ENCODE data around the gene ANGPTL5.
"Not testable (repeated sequence)": the region's sequence is repeated elsewhere in the genome, so short reads cannot be mapped to it uniquely, and the experiment has no call there.

The ANGPTL5 gene

DNA sequence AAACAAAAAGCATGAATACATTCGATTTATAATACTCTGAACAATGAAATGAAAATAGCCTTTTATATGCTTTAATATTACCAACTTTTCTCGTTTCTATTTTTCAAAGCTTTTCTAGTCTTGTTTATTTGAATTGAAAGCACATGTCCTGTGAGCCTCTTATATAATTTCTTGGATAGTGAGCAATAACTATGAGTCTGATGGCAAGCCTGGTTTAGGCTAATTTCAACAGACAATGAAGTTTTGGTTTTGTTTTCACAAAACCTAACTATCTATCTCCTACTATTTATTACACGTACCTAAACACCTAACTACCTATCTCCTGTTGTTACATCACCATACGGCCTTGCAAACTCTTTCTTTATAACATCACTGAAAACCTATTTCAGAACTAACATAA lies 30.7 kb downstream of the ANGPTL5 start:
- DNase-seq: no peak

DNA sequence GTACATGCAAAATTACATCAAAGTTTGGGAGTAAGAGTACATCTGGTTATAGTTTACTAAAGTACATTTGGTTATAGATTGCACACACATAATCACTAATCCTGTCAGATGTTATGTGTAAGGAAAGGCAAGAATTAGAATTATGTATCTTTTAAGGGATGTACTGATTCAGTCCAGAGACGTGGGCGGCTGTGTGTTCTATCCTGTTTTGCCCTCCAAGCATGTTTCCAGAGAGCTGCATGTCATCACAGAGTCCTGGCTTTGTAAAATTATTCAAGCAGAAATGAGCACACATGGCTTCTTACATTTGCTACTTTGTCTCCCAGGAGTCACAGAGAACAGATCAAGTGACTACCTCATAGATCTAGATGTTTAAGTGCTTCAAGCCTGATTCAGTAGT lies 34.7 kb downstream of the ANGPTL5 start:
- DNase-seq: no peak

DNA sequence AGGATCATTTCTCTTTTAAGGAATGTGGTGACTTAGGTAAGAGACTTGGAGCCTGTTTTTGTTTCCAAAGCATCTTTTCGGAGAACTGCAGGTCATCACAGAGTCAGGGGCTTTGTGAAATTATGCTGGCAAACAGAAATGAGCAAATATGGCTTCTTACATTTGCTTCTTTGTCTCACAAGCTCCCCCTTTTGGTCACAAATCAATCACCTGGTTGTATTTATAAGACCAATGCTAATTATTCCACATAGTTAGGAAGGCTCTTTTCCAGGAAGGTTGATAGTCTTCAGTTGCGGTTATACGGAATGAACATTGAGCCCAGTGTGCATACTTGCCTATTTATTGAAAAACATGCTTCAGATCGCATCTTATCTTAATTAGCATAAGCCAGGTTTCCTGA lies 36.1 kb downstream of the ANGPTL5 start:
- DNase-seq: peak in 2 of 3 experiments; percentile 12 to 56

DNA sequence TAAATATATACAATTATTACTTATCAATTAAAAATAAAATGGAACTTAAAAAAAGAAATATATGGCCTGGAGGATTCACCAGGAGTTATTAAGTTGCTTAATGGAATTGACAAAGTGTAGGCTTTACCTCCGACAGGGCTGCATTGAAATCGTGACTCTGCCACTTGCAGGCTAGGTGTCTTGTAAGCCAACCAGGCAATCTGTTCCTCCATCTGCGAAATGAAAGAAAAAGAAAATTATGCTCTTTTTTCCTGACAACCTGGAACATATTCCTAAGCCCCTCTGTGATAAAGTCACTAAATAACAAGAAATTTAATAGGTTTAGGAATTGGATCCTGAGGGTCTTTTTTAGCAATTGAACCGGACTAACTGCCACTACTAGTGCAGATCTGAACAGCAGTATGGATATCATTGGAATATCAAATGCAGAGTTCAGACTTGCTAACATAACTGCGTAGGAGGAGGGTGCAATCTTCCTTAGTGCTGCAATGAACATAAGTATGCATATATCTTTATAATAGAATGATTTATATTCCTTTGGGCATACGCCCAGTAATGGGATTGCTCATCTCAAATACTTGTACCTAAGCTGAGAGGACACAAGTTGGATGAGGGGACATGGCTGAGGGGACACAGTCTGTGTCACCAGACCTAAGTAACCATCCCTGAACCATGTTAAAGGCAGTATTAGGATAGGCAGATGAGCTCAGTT lies 44.0 kb downstream of the ANGPTL5 start:
- no peak for DNase-seq

DNA sequence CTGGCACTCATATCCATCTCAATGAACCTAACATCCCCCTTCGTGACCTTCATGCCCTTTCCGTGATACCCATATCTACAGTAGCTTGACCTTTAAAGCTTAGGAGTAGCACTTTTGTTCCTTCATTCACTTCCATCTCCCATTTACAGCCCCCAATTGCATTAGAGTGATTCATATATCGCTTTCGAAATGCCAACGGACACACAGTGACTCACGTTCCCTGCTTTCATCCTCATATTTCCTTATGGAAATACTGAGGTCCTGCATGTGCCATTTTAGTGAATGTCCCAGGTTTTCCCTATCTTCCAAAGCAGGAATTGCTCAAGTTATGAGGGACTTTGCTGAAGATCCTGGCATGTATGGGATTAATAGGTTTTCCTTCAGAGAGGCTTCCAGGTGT lies 45.8 kb downstream of the ANGPTL5 start:
- DNase-seq: no peak

DNA sequence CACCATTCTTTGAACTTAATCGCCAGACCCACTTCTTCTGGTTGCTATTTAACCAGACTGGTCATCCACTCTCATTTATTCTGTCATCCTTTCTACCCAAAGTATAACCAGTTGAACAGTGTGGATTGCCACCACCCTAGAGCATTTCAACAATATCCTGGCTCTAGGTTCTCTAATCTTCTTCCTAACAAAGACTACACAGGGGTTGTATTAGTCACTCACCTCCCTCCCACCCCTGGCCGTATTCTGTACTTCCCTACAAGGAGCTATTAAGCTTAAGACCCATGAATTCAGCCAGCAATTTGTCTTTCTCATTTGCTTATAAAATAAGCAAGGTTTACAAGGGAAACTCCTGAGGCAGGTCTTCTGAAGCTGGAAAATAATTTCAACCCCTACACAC lies 48.4 kb downstream of the ANGPTL5 start:
- no peak for DNase-seq

DNA sequence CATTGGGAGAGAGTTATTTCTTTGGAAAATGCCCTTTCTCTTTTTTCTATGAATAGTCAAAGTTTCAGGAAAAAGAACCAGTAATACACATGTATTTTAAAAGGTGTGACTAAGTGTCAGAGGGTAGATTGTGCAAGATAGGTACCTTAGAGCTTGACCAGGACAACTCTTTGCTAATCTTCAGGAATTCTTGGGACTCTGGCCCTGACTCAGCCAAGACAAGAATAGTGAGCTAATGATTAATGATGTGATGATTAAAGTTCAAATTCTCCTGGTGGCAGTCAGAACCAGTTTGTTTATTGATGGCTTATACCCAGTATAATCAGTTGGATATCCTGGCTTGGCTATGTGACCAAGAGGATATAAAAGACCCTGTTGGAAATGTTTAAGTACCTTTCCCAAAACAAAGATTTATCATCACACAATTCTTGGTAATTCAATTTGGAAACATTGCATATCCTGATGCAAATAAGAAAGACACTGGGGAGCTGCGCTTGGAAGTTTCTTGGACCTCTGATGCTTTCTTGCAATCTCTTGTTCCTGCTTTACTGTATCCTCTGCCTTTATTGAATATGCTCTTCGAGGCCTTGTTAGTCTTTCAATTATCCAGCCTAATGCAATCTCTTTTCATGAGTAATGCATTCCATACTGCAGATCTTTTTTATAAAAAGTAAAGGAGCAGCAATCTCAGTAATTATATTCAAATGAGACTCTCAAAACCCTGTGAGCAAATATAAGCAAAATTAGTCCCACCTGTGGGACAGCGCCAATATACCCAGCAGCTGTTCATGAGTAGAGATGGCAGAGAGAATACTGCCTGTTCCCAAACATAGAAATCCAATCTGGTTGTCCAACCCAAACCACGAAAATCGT lies 49.5 kb downstream of the ANGPTL5 start:
- peak in 1 of 3 experiments; percentile 43 for DNase-seq

DNA sequence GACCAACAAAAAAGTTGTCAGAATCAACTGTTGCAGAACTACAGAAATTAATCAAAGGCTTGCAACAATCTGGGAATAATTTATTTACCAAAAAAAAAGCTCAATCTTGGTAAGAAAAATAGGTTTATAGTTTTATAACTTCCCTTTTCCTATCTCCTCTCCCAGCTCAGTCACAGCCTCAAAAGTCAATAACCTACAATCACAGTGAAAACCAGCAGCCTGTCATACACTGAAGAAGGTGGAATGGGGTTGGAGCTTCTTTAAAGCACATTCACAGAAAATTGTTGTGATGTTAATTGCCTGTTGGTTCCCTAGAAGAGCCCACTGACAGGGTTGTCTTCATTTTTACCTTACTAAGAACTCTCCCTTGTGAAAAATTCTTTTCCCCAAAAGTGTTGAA lies 52.2 kb downstream of the ANGPTL5 start:
- no peak for DNase-seq

DNA sequence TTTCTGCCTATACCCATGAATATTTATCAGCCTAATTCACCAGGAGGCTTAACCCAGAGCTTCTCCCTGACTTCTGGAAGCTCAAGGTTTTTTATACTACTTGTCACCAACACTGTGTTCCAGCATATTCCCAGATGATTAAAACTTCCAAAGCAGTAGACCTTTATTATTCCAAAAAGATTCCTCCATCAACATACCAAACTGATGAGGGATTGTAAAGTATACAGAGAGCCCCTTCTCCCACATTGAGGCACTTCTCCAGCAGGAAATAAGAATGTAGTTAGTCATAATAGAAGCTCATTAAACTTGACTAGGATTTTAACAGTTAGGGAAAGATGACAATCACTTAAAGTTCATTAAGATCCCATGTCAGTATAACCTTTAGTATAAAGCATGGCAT lies 53.0 kb downstream of the ANGPTL5 start:
- DNase-seq: no peak

DNA sequence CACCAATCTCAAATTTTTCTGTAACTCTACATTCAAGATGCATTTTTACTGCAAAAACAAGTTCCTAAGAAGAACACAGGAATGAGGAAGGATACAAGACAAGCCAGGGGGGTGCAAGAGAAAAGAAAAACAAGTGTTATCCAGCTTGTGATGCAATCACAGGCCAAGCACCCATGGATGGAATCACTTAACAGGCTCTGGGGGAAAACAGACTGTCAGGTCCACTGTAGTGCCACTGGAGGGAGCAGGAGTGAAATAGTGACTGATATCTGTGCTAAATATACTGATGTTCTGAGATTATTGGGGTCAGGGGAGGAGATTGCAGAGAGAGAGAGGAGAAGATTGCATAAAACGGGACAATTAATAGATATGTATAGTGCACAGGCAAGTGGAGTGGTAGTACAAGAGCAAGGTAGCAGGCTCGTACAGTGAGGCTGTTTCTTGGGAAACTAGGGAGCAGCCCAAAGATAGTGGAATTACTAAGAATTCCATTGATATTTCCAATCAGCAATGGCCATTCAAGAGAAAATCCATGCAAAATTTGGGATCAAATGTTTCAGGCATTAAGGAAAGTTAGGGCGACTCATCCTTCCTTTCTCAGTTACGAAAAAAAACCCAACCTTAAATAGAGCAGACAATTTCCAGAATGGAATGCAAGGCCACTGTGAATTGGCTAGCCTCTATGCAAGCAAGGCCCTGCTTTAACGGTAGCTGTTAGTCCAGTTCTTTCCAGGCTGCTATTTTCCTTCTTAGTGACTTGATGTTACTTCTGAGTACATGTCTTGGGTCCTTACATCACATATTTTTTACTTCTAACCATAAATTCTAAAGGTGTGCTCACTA lies 53.7 kb downstream of the ANGPTL5 start:
- peak in 2 of 3 experiments; percentile 10 to 53 for DNase-seq

DNA sequence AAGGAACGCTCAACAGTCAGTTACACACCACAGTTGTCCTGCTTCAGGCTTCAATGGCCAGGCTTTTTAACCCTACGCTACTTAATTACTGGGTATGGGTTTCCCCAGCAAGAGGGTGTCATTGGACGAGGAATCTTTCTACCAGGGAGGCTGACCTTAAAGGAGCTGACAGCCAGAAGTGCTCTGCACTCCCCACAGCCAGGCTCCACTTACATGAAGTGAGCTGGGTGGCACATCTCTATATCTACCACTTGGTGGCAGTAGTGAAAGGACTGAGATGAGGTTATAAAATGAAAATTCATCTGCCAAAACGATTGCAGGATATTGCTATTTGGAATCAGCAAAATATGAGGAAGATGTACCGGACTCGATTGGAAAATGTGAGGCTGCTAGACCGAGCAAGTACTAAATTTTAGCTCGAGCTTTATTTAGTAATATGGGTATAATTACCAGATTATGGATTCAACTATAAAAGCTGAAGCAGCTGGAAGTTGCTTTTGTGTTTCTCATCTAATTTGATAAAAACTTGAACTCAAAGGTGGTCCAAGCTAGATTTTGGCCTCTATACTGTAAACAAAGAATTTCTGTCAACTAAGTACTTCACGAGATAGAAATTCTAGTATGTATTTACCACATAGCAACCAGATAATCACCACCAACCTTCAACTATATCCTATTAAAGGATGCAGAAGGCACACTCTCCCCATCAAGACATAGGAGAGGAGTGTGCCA lies 55.5 kb downstream of the ANGPTL5 start:
- DNase-seq: peak; percentile 45 to 75 (median 56)

DNA sequence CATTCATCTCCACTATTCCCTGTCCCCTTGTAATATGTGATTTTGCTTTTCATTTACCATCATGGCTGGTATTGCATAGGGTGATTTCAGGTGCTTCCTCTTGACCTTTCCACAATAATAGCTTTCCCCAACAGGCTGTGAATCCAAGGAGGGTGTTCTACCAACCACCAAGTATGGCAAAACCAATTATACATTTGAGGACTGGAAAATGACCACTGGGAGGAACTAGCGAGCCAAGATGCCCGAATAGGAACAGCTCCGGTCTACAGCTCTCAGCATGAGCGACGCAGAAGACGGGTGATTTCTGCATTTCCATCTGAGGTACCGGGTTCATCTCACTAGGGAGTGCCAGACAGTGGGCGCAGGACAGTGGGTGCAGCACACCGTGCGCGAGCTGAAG lies 64.1 kb downstream of the ANGPTL5 start:
- DNase-seq: not testable (repeated sequence)

DNA sequence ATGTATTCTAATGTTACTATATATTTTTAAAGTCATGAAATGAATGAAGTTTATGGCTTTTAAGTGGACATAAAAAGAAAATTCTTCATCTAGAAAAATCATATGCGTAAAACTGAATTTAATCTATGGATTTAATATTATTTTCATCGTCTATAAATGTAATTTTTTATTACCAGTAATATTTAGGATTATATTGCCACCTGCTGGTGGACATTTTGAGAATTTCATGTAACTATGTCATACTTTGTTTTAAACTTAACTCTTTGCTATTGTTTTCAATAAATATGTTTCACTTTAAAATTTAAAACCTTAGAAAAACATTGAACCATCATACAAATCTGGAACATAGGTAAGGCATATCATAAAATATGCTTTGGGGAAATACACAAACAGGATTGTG lies 68.1 kb downstream of the ANGPTL5 start:
- peak in 2 of 3 experiments; percentile 24 to 65 for DNase-seq

DNA sequence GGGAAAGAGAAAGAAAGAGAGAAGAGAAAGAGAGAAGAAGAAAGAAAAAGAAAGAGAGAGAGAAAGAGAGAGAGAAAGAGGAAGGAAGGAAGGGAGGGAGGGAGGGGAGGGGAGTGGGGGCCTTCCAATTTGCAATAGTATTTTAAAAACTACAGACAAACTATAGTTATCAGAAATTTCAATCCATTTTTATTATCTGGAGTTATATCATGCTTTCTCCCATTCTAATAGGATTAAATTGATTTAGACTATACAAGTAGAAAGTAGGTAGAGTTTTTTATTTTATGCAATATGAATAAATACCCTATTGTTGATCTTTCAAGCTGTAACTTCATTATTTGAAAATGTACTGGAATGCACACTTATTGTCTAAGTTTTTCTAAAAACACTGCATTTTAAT lies 71.7 kb downstream of the ANGPTL5 start:
- DNase-seq: no peak

DNA sequence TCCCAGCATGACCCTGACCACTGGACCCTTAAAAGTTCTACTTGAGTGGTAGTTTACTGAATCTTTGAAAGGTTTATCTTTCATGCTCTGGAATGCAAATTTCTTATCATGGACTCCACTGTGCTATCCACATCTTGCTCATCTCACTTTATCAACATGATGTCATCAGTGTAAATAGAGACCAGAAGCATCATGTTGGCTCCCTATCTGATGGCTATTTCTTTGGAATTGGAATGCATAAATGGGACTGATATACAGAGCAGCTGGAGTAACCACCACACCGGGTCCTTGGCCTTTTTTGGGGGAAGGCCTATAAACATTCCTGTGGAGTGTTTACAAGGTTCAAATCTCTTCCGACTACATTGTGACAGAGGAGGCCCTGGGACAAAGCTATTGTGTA lies 75.6 kb downstream of the ANGPTL5 start:
- DNase-seq: no peak
